Heart right ventricle (tissue), 16 donors: Measurements from ENCODE around the gene CUEDC2. TPM values are rescaled to one million over a fixed set of nuclear protein-coding genes. Genes with fewer than 3 reads are reported as not detected.

Experiments
- ATAC-seq, 8 donors: fragments of 200-7000 bp; cut with Tn5 transposase; one replicate each; pipeline ENCODE4 v1.9.1; 2020; ENCODE audit warnings: mild to moderate bottlenecking in 8 of 8, moderate library complexity in 8 of 8, moderate number of reproducible peaks in 1 of 8
- DNase-seq, 2 donors: peaks; one replicate each; pipeline ENCODE4 v3.0.0-alpha.2; 2020
- H3K27ac ChIP-seq, 10 donors: fragments of 200-600 bp; sonication (generic) in 2 of 10; one replicate each; pipeline versions ENCODE4 v1.5.0 to v1.8.0; 2020 to 2022; ENCODE audit warnings: mild to moderate bottlenecking in 3 of 10
- H3K27me3 ChIP-seq, 7 donors: fragments of 200-600 bp; one replicate each; pipeline ENCODE4 v1.8.0; 2021 to 2022; ENCODE audit warnings: mild to moderate bottlenecking in 2 of 7
- H3K36me3 ChIP-seq, 9 donors: fragments of 200-600 bp; sonication (generic) in 1 of 9; one replicate each; pipeline versions ENCODE4 v1.5.0 to v1.8.0; 2020 to 2022; ENCODE audit warnings: mild to moderate bottlenecking in 2 of 9
- H3K4me1 ChIP-seq, 9 donors: fragments of 200-600 bp; sonication (generic) in 1 of 9; one replicate each; pipeline versions ENCODE4 v1.5.0 to v1.8.0; 2020 to 2022; ENCODE audit warnings: mild to moderate bottlenecking in 4 of 9
- H3K4me3 ChIP-seq, 10 donors: fragments of 200-600 bp; sonication (generic) in 2 of 10; one replicate each; pipeline versions ENCODE4 v1.5.0 to v1.8.0; 2020 to 2022; ENCODE audit warnings: mild to moderate bottlenecking in 7 of 10, moderate library complexity in 2 of 10
- H3K9me3 ChIP-seq, 11 donors: fragments of 200-600 bp in 10 of 11; sonication (generic) in 2 of 11; one replicate each; pipeline versions ENCODE4 v1.5.0 to v1.8.0; 2013 to 2022; ENCODE audit warnings: mild to moderate bottlenecking in 2 of 11, control low read depth in 1 of 11, moderate library complexity in 1 of 11
- WGBS, 2 donors: extraction: QIAGEN DNeasy Blood & Tissue Kit; methylation state at CpG; one replicate each; pipeline ENCODE4 v1.1.7; 2013; ENCODE audit warnings: inconsistent platforms in 1 of 2; 5-methylcytosine and 5-hydroxymethylcytosine counted together
- intact Hi-C, 10 donors: fragments of 100-400 bp; cut with DNase I; formaldehyde crosslinking; loops; one replicate each; pipeline versions ENCODE4 v1.11.1 to v1.14.2; 2022
- microRNA-seq, 2 donors: library from miRNA; unstranded; fragments of <30 nt; microRNA quantifications; one replicate each; pipeline ENCODE4 v1.2.0, GENCODE V29; 2021
- polyA plus RNA-seq, 2 donors: library from polyadenylated mRNA; stranded (reverse); fragments of 200-250 nt; gene quantifications; one replicate each; pipeline ENCODE4 v1.2.3, GENCODE V29; 2013
- total RNA-seq, 10 donors: library from RNA; stranded (reverse); fragmentation: NEBNext Ultra II Directional in 3 of 10; extraction: Animal tissue kit (Norgen Biotek cat#: 25700) in 3 of 10; gene quantifications; one replicate each; pipeline versions ENCODE4 v1.2.1 to v1.2.4, GENCODE V29; 2021 to 2023
- TF ChIP-seq, protein P1 (sequence below), 9 donors: fragments of 200-600 bp; sonication (generic) in 2 of 9; IDR thresholded peaks; one replicate each; pipeline versions ENCODE4 v1.5.0 to v1.8.0; 2021 to 2022; ENCODE audit warnings: antibody characterized with exemption in 9 of 9, mild to moderate bottlenecking in 5 of 9, moderate library complexity in 1 of 9
- donor health status: Arrhythmogenic right ventricular cardiomyopathy.
- donor health status: ischemic (EF 13 %, LVEDD 7.1; RV severe dilation, severe dysfunction).
- donor health status: healthy with polysubstance abuse.
- donor health status: DM: no; HTN: yes; CAD: no.
- donor health status: DM: no; HTN: no; CAD: no.
- donor health status: ischemic (EF 25% LVEDD 6.9; RV normal size, moderate dysfunction).
- donor health status: ischemic (EF 25% LVEDD 5.7; RV mildly dilated, moderate dysfunction).
- donor health status: healthy.
- donor health status: DM: yes; HTN: yes; CAD: no.
- donor health status: Ischemic cardiomyopathy.
- donor health status: ischemic (EF 35%, LVEDD 5.7; RV mildly dilated, moderate dysfunction).
- donor health status: nonischemic (EF 11% LVEDD 7.7; RV severe dilation, severe dysfunction).
- donor health status: DM: yes; HTN: yes; CAD: no.
- donor health status: PGD.
- donor health status: ischemic (EF 29% LVEDD 5.4; RV normal size, mild dysfunction).
- donor health status: nonischemic (EF 23%, LVEDD 6.1; RV moderate dilation, normal function).

CUEDC2 gene
- total and polyA plus RNA-seq, 12 donors = 60.0 to 84.3 (median 79.1) TPM

DNA sequence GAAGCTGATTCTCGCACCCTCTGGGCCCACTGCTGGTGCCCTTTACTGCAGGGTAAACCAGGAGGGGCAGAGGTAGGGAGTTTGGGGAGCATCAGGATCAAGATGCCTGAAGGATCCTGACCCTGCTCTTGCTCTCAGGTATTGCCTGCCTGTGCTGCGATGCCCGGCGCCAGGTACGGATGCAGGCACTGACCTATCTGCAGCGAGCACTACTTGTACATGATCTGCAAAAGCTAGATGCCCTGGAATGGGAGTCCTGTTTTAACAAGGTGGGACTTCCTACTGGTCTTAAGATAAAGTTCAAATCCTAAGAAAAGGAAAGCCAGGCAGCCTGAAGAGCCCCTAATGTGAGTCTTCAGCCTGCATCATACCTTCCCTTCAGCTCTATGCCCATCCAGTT, 53.0 kb downstream of the CUEDC2 start:
- ATAC-seq (no peak), DNase-seq (no peak)
- H3K27me3 ChIP-seq = no peaks in the 10 kb centered on the region
- no peaks in the 10 kb centered on the region for H3K9me3 ChIP-seq
- no peak overlapping the region for H3K4me3 ChIP-seq
- H3K27ac ChIP-seq = no peak overlapping the region
- intact Hi-C loops = no loop called here
- H3K36me3 ChIP-seq = peaks cover 0 to 93% (median 71%) of the 10 kb centered on the region in 9 donors
- TF ChIP-seq, protein P1, sequence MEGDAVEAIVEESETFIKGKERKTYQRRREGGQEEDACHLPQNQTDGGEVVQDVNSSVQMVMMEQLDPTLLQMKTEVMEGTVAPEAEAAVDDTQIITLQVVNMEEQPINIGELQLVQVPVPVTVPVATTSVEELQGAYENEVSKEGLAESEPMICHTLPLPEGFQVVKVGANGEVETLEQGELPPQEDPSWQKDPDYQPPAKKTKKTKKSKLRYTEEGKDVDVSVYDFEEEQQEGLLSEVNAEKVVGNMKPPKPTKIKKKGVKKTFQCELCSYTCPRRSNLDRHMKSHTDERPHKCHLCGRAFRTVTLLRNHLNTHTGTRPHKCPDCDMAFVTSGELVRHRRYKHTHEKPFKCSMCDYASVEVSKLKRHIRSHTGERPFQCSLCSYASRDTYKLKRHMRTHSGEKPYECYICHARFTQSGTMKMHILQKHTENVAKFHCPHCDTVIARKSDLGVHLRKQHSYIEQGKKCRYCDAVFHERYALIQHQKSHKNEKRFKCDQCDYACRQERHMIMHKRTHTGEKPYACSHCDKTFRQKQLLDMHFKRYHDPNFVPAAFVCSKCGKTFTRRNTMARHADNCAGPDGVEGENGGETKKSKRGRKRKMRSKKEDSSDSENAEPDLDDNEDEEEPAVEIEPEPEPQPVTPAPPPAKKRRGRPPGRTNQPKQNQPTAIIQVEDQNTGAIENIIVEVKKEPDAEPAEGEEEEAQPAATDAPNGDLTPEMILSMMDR (IDR thresholded peaks at IDR 0.05) = no peak
- no peaks in the 10 kb centered on the region for H3K4me1 ChIP-seq
- 97 to 100% methylated on average over 6 of the region's 6 CpGs for WGBS, 2 donors

DNA sequence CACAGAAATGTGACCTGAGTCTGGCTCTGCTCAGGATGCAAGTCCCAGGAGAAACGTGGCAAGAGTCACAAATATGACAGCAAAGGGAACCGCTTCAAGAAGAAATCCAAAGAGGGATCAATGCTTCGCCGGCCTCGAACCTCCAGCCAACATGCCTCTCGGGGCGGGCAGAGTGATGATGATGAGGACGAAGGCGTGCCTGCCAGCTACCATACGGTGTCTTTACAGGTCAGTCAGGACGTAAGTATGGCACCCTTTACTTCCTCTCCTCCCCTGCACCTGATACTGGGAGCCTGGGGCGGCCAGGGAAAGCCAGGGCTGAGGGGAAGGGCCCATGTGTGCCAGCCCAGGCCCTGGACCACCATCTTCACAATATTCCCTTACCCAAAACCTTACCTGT, 55.5 kb downstream of the CUEDC2 start:
- peaks cover 0 to 100% (median 85%) of the 10 kb centered on the region in 9 donors for H3K36me3 ChIP-seq

DNA sequence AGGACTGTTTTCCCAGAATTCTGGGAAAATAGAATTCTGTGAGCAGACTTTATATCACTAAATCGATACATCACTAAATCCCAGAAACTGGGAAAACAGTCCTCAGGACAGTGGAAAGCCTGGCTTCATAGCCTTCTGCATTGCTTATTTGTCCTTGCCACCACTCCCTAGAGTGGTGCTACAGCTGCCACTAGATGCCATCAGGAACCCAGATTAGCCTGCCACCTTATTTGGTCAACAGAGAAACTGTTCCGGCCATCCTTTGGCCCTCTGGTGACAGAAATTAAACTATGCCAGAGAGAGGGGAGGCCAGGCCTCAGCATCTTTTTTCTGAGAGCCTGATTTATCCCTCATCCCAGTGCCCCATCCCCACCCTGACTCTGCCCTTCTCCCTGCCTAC, 56.5 kb downstream of the CUEDC2 start:
- TF ChIP-seq, protein P1 (IDR thresholded peaks at IDR 0.05) = no peak
- 92 to 94% methylated on average over 2 of the region's 2 CpGs for WGBS, 2 donors
- DNase-seq (no peak), ATAC-seq (no peak)
- Histone ChIP-seq H3K4me3 (no peak overlapping the region), H3K36me3 (peaks cover 0 to 100% (median 86%) of the 10 kb centered on the region in 9 donors), H3K9me3 (peaks cover 0 to 7% (median 0%) of the 10 kb centered on the region in 11 donors), H3K4me1 (no peaks in the 10 kb centered on the region), H3K27ac (no peak overlapping the region), H3K27me3 (no peaks in the 10 kb centered on the region)
- intact Hi-C loops = no loop called here

More for the DNA sequence above, 55.5 kb downstream of the CUEDC2 start:
- Histone ChIP-seq H3K4me3 (no peak overlapping the region), H3K27ac (no peak overlapping the region), H3K9me3 (no peaks in the 10 kb centered on the region), H3K27me3 (no peaks in the 10 kb centered on the region), H3K4me1 (no peaks in the 10 kb centered on the region)
- WGBS, 2 donors = 94 to 95% methylated on average over 12 of the region's 12 CpGs
- TF ChIP-seq, protein P1 (IDR thresholded peaks at IDR 0.05) = no peak
- intact Hi-C loops = no loop called here
- DNase-seq = no peak
- ATAC-seq = no peak

DNA sequence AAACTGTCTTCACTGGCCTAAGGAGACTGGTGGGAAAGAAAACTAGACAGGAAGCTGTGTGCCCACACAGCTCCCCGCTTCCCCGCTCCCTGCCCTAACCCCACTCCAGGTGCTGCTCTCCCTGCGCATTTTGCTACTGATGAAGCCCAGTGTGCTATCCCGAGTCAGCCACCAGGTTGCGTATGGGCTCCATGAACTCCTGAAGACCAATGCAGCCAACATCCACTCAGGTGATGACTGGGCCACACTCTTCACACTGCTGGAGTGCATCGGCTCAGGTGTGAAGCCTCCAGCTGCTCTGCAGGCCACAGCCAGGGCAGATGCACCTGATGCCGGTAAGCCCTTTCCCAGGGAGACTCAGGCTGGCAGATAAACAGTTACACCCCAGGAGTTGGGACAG, 57.1 kb downstream of the CUEDC2 start:
- Histone ChIP-seq H3K9me3 (peaks cover 0 to 10% (median 0%) of the 10 kb centered on the region in 11 donors), H3K4me3 (no peak overlapping the region), H3K4me1 (no peaks in the 10 kb centered on the region), H3K27ac (no peak overlapping the region), H3K27me3 (no peaks in the 10 kb centered on the region), H3K36me3 (peaks cover 0 to 100% (median 86%) of the 10 kb centered on the region in 9 donors)
- ATAC-seq (no peak), DNase-seq (no peak)
- WGBS, 2 donors = 88 to 91% methylated on average over 7 of the region's 7 CpGs
- intact Hi-C loops = no loop called here
- TF ChIP-seq, protein P1 (IDR thresholded peaks at IDR 0.05) = no peak

Small RNAs within 50 kb of the gene (microRNA-seq; reads per million reads assigned to microRNA genes)
- 171 to 985 reads per million in 2 donors for gene MIR146B

Other genes starting within 250 kb of the CUEDC2 start
- under 1 TPM in 3 of 10 donors, not detected in 7; 0.22 to 0.45 (median 0.30) TPM for gene ELOVL3, start 206.3 kb downstream of the CUEDC2 start, total RNA-seq
- gene ELOVL3, start 206.3 kb downstream of the CUEDC2 start, polyA plus RNA-seq = under 1 TPM in 1 of 2 donors, not detected in 1; 0.23 TPM
- 1 to 10 TPM in 4 of 10 donors, under 1 TPM in 6; 0.21 to 2.8 (median 0.86) TPM for gene PITX3, start 191.1 kb downstream of the CUEDC2 start, total RNA-seq
- 10 to 100 TPM in 1 of 2 donors, 1 to 10 TPM in 1; 1.8 to 10.4 TPM for gene PITX3, start 191.1 kb downstream of the CUEDC2 start, polyA plus RNA-seq
- gene GBF1, start 187.0 kb downstream of the CUEDC2 start, total RNA-seq = 10 to 100 TPM; 43.6 to 60.5 (median 50.7) TPM
- gene GBF1, start 187.0 kb downstream of the CUEDC2 start, polyA plus RNA-seq = 10 to 100 TPM; 20.7 to 25.6 TPM
- gene NFKB2, start 36.9 kb downstream of the CUEDC2 start, total RNA-seq = 10 to 100 TPM in 9 of 10 donors, 1 to 10 TPM in 1; 9.9 to 40.0 (median 15.7) TPM
- gene NFKB2, start 36.9 kb downstream of the CUEDC2 start, polyA plus RNA-seq = 10 to 100 TPM; 19.7 to 19.8 TPM
- 1 to 10 TPM in 4 of 10 donors, under 1 TPM in 5, not detected in 1; 0.19 to 1.5 (median 0.61) TPM for gene PSD, start 13.8 kb downstream of the CUEDC2 start, total RNA-seq
- under 1 TPM; 0.37 to 0.42 TPM for gene PSD, start 13.8 kb downstream of the CUEDC2 start, polyA plus RNA-seq
- 10 to 100 TPM in 5 of 10 donors, 1 to 10 TPM in 5; 6.7 to 10.5 (median 9.9) TPM for gene FBXL15, start 11.7 kb downstream of the CUEDC2 start, total RNA-seq
- 10 to 100 TPM; 10.4 to 19.2 TPM for gene FBXL15, start 11.7 kb downstream of the CUEDC2 start, polyA plus RNA-seq
- not detected for gene C10orf95, start 19.0 kb upstream of the CUEDC2 start, total RNA-seq
- not detected for gene C10orf95, start 19.0 kb upstream of the CUEDC2 start, polyA plus RNA-seq
- gene ACTR1A, start 70.1 kb upstream of the CUEDC2 start, total RNA-seq = 100 to 1,000 TPM in 8 of 10 donors, 10 to 100 TPM in 2; 90.1 to 138 (median 110) TPM
- gene ACTR1A, start 70.1 kb upstream of the CUEDC2 start, polyA plus RNA-seq = 100 to 1,000 TPM; 102 to 113 TPM
- gene SUFU, start 71.4 kb upstream of the CUEDC2 start, total RNA-seq = 10 to 100 TPM in 1 of 10 donors, 1 to 10 TPM in 9; 5.7 to 10.1 (median 7.5) TPM
- gene SUFU, start 71.4 kb upstream of the CUEDC2 start, polyA plus RNA-seq = 1 to 10 TPM; 3.3 to 4.9 TPM
- 100 to 1,000 TPM in 4 of 10 donors, 10 to 100 TPM in 6; 82.6 to 147 (median 90.4) TPM for gene TRIM8, start 211.9 kb upstream of the CUEDC2 start, total RNA-seq
- gene TRIM8, start 211.9 kb upstream of the CUEDC2 start, polyA plus RNA-seq = 10 to 100 TPM; 27.9 to 67.0 TPM